Astrocyte of the cerebellum (primary cell): ENCODE data around the gene TBC1D9.
"Not testable (repeated sequence)": the region's sequence is repeated elsewhere in the genome, so short reads cannot be mapped to it uniquely, and the experiment has no call there.

Experiments
- DNase-seq: peaks from one replicate; pipeline ENCODE4 v3.0.0-alpha.2; 2011; ENCODE audit warnings: low read depth
- H3K4me3 ChIP-seq: 2 replicates; pipeline ENCODE4 v1.5.1; 2011; ENCODE audit warnings: mild to moderate bottlenecking, low read depth, low read length, moderate library complexity
- CTCF ChIP-seq: IDR thresholded peaks from 2 replicates; pipeline ENCODE4 v1.5.1; 2012; ENCODE audit warnings: low read length, low read depth, moderate library complexity, mild to moderate bottlenecking; ENCODE audit errors: missing control alignments
- in situ Hi-C: cut with HindIII; loops from 2 replicates; pipeline ENCODE4 v1.10.0; 2017; ENCODE audit warnings: low sequenced_read_pairs

Gene TBC1D9

GRCh38 chr4:140790765-140791164 lies 34.6 kb upstream of the TBC1D9 start:
- in situ Hi-C loops = loop anchor here (5.0 kb wide), 1 partner anchor 118 kb away; no protein-coding TSS in a partner anchor
- no peak for TF ChIP-seq CTCF
- no peak overlapping the region for H3K4me3 ChIP-seq
- DNase-seq = no peak

DNA sequence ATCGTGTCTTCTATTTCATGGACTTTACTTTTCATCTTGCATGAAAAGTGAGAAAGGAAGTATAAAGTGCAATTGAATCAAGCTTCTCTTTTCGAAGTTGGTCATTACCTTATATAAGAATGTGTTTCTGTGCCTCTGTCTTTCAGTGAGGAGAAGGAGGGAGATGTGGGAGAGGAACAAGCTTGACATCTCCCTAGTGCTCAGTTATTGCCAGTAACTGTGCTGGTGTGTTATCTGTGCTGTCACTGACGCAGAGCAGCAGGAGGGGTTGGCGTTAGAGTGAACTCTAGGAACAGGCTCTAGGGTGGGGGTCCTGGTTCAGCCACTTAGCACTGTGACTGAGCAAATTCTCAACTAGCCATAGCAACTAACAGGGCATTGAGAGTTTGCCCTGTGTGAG lies 34.0 kb upstream of the TBC1D9 start:
- no peak for DNase-seq
- no peak overlapping the region for H3K4me3 ChIP-seq
- in situ Hi-C loops = loop anchor here (5.0 kb wide), 1 partner anchor 118 kb away; no protein-coding TSS in a partner anchor
- no peak for TF ChIP-seq CTCF

GRCh38 chr4:140789759-140790158 lies 33.6 kb upstream of the TBC1D9 start:
- no peak for DNase-seq

GRCh38 chr4:140782787-140783186 lies 26.6 kb upstream of the TBC1D9 start:
- DNase-seq, H3K4me3 ChIP-seq, in situ Hi-C loops: not testable (repeated sequence)

More at GRCh38 chr4:140789759-140790158, 33.6 kb upstream of the TBC1D9 start:
- in situ Hi-C loops = loop anchor here (5.0 kb wide), 1 partner anchor 117 kb away; no protein-coding TSS in a partner anchor
- no peak overlapping the region for H3K4me3 ChIP-seq
- TF ChIP-seq CTCF = no peak

DNA sequence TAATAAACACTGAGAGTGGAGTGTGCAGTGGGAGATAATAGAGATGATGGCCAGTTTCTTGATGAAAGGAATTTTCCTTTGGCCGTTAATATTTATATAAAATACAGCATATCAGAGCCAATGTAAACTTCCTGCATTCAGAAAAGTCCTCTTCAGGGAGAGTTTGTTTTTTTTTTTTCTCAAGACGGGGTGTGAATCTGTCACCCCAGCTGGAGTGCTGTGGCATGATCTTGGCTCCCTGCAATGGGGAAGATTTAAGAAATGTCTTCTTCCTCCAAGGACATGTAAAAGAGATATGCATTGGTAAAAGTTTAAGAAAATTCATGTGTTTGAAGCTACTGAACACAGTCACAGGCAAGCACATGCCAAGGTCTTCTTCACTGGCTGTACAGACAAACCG lies 25.4 kb upstream of the TBC1D9 start:
- in situ Hi-C loops = no loop called here
- no peak for DNase-seq
- no peak overlapping the region for H3K4me3 ChIP-seq
- TF ChIP-seq CTCF = no peak

DNA sequence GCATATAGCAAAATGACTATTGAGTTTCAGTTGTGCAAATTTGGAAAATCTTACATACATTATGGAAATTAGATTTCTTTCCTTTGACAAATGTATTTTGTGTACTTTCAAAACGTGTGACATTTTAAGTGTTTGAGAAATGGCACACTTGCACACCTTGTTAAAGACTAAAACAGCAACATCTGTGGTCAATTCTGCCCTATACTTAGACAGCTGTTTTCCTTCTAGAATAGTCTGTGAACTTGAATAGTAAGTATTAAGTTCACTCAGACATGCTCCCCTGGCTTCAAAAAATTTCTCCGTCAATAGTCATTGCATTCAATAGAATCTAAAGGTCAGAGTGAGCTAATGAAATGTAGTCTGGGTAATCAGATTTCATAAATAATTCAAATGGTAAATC lies 21.7 kb upstream of the TBC1D9 start:
- in situ Hi-C loops = no loop called here
- no peak for TF ChIP-seq CTCF
- no peak overlapping the region for H3K4me3 ChIP-seq
- DNase-seq = no peak

DNA sequence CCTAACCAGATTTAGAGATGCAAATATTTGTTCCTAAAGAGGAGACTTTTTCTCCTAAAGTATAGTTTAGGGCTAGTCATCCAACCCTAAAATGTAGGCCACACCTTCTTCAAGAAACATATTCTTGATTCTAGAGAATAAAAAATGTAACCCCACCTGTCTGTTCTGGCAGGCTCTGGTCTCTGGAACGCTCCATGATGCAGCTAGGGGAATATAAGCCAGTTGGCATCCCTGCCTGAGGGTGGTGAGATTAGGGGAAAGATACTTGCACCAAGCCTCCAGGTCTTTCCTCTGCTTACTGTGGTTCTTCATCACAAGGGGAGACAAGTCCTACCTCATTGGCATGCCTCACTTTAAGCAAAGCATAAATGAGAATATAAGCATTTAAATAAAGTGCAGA lies 21.2 kb upstream of the TBC1D9 start:
- no peak for DNase-seq
- in situ Hi-C loops = no loop called here
- no peak for TF ChIP-seq CTCF
- H3K4me3 ChIP-seq = no peak overlapping the region
